Keratinocyte (primary cell): ENCODE measurements around the gene RTP1. TPM values are rescaled to one million over a fixed set of nuclear protein-coding genes. Genes with fewer than 3 reads are reported as not detected.

Experiments
- DNase-seq: peaks from one replicate; pipeline ENCODE4 v3.0.0-alpha.2; 2011; ENCODE audit warnings: low read depth, missing footprints, low spot score
- FAIRE-seq: peaks from 2 replicates; lab custom pipeline; 2011; peaks lifted over from hg19 to GRCh38; lab: Jason Lieb, UNC
- H2AFZ ChIP-seq: 2 replicates; pipeline ENCODE4 v1.6.0; 2012; ENCODE audit warnings: low read length, control low read depth, inconsistent platforms; ENCODE audit not compliant: control insufficient read depth
- H3K27ac ChIP-seq: 2 replicates; pipeline ENCODE4 v1.5.1; 2011; ENCODE audit warnings: low read length; ENCODE audit not compliant: control insufficient read depth, insufficient read depth
- H3K27me3 ChIP-seq: 3 replicates; pipeline ENCODE4 v1.6.0; 2011; ENCODE audit warnings: low read length; ENCODE audit not compliant: control insufficient read depth, insufficient read depth; ENCODE audit errors: extremely low read depth
- H3K36me3 ChIP-seq, 2 experiments: 2 replicates in 1 of 2; 3 replicates in 1 of 2; pipeline ENCODE4 v1.5.1; 2011; ENCODE audit warnings: low read length in 2 of 2, mild to moderate bottlenecking in 1 of 2; ENCODE audit not compliant: control insufficient read depth in 2 of 2, insufficient read depth in 2 of 2; ENCODE audit errors: extremely low read depth in 1 of 2
- H3K4me1 ChIP-seq: 3 replicates; pipeline ENCODE4 v1.5.1; 2011; ENCODE audit warnings: low read length; ENCODE audit not compliant: control insufficient read depth, insufficient read depth; ENCODE audit errors: extremely low read depth
- H3K4me2 ChIP-seq: 3 replicates; pipeline ENCODE4 v1.6.0; 2011; ENCODE audit warnings: low read depth, low read length; ENCODE audit not compliant: control insufficient read depth, insufficient read depth; ENCODE audit errors: extremely low read depth
- H3K4me3 ChIP-seq, 3 experiments: fragments of 200-600 bp in 1 of 3; sonication (generic) in 1 of 3; 2 replicates in 2 of 3; 3 replicates in 1 of 3; pipeline ENCODE4 v1.5.1; 2011 to 2016; ENCODE audit warnings: low read length in 3 of 3, mild to moderate bottlenecking in 3 of 3, control low read depth in 2 of 3, inconsistent platforms in 1 of 3, low read depth in 1 of 3, mixed read lengths in 1 of 3, mixed run types in 1 of 3, moderate library complexity in 1 of 3; ENCODE audit not compliant: control insufficient read depth in 2 of 3, insufficient read depth in 2 of 3; ENCODE audit errors: extremely low read depth in 1 of 3
- H3K79me2 ChIP-seq: 2 replicates; pipeline ENCODE4 v1.6.0; 2012; ENCODE audit warnings: low read length; ENCODE audit not compliant: control insufficient read depth, insufficient read depth
- H3K9ac ChIP-seq: 3 replicates; pipeline ENCODE4 v1.6.0; 2011; ENCODE audit warnings: low read length; ENCODE audit not compliant: control insufficient read depth, insufficient read depth; ENCODE audit errors: extremely low read depth
- H3K9me1 ChIP-seq: 3 replicates; pipeline ENCODE4 v1.6.0; 2011; ENCODE audit warnings: low read length; ENCODE audit not compliant: control insufficient read depth, insufficient read depth; ENCODE audit errors: extremely low read depth
- H3K9me3 ChIP-seq: 2 replicates; pipeline ENCODE4 v1.5.1; 2012; ENCODE audit warnings: low read depth, low read length; ENCODE audit not compliant: control insufficient read depth
- H4K20me1 ChIP-seq: 3 replicates; pipeline ENCODE4 v1.6.0; 2011; ENCODE audit warnings: low read length; ENCODE audit not compliant: control insufficient read depth, insufficient read depth; ENCODE audit errors: extremely low read depth
- EZH2 ChIP-seq: IDR thresholded peaks from one replicate; pipeline ENCODE4 v1.6.1; 2012; ENCODE audit warnings: inconsistent platforms, mild to moderate bottlenecking, low read length, moderate library complexity
- dilution Hi-C: fragments of 300-500 bp; cut with MboI; formaldehyde crosslinking; loops from one replicate; pipeline ENCODE4 v1.7.0; 2020; ENCODE audit warnings: low sequenced_read_pairs; ENCODE audit not compliant: extremely low pct_ligation_motif_present
- polyA plus RNA-seq, 5 experiments: library from polyadenylated mRNA; depleted of rRNA in 3 of 5; stranded (reverse) in 3 of 5; stranded (forward) in 1 of 5; unstranded in 1 of 5; fragments of >200 nt; gene quantifications; 1 replicate in 1 of 5; 2 replicates in 3 of 5; 3 replicates in 1 of 5; pipeline versions ENCODE4 v1.2.1 to v1.2.3, GENCODE V29; 2011 to 2012; ENCODE audit warnings: missing spikeins in 2 of 5, low read depth in 1 of 5, low replicate concordance in 1 of 5
- TF ChIP-seq, protein P1 (sequence below), 3 experiments: IDR thresholded peaks in 1 of 3; conservative IDR thresholded peaks in 1 of 3; optimal IDR thresholded peaks in 1 of 3; 2 replicates in 2 of 3; 3 replicates in 1 of 3; pipeline versions ENCODE3 to v1.5.1; 2011; ENCODE audit warnings: low read length in 3 of 3, mild to moderate bottlenecking in 3 of 3, moderate library complexity in 2 of 3, control low read depth in 1 of 3, inconsistent platforms in 1 of 3; ENCODE audit not compliant: insufficient read depth in 2 of 3; ENCODE audit errors: extremely low read depth in 1 of 3

The RTP1 gene
- polyA plus RNA-seq, 1 donor (not counting 4 experiments of a cell fraction or from before 2014, with no cell fraction given), result not detected

DNA sequence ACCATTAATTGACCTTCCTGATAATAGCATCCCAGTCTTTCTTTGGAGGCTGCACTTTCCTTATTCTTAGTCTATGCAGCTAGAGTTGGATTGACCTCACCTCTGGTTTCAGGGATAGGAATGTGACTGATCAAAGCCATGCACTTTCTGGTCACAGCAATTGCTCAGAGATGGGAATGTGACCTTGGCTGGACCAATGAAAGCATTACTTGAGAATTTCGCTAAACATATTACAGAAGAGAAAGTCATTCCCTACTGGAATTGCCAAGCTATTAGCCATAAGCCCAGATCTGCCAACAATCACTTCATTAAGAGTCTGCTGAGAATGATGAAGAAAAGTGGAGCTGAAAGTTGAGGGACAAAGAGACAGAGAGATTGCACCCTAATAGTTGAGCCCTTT is 32.7 kb downstream of the RTP1 start:
- no peaks in the 10 kb centered on the region for H3K9me3 ChIP-seq
- H3K4me1 ChIP-seq, result no peaks in the 10 kb centered on the region
- TF ChIP-seq, protein P1, sequence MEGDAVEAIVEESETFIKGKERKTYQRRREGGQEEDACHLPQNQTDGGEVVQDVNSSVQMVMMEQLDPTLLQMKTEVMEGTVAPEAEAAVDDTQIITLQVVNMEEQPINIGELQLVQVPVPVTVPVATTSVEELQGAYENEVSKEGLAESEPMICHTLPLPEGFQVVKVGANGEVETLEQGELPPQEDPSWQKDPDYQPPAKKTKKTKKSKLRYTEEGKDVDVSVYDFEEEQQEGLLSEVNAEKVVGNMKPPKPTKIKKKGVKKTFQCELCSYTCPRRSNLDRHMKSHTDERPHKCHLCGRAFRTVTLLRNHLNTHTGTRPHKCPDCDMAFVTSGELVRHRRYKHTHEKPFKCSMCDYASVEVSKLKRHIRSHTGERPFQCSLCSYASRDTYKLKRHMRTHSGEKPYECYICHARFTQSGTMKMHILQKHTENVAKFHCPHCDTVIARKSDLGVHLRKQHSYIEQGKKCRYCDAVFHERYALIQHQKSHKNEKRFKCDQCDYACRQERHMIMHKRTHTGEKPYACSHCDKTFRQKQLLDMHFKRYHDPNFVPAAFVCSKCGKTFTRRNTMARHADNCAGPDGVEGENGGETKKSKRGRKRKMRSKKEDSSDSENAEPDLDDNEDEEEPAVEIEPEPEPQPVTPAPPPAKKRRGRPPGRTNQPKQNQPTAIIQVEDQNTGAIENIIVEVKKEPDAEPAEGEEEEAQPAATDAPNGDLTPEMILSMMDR (optimal IDR thresholded peaks at IDR 0.05 in 1 of 3, IDR thresholded peaks at IDR 0.05 in 1 of 3, conservative IDR thresholded peaks at IDR 0.05 in 1 of 3; ENCODE audit: extremely low read depth in 1 of 3, insufficient read depth in 2 of 3, low read length in 3 of 3), result no peak
- TF ChIP-seq EZH2, result no peak
- H3K27ac ChIP-seq, result no peak overlapping the region
- dilution Hi-C loops, result no loop called here
- no peak overlapping the region for H2AFZ ChIP-seq
- no peak overlapping the region for H3K4me3 ChIP-seq
- H3K36me3 ChIP-seq, result no peaks in the 10 kb centered on the region
- no peaks in the 10 kb centered on the region for H4K20me1 ChIP-seq
- no peak overlapping the region for H3K4me2 ChIP-seq
- no peaks in the 10 kb centered on the region for H3K9me1 ChIP-seq
- H3K27me3 ChIP-seq, result peaks cover 14% of the 10 kb centered on the region
- FAIRE-seq (no peak), DNase-seq (no peak)
- H3K79me2 ChIP-seq, result no peaks in the 10 kb centered on the region
- no peak overlapping the region for H3K9ac ChIP-seq

DNA sequence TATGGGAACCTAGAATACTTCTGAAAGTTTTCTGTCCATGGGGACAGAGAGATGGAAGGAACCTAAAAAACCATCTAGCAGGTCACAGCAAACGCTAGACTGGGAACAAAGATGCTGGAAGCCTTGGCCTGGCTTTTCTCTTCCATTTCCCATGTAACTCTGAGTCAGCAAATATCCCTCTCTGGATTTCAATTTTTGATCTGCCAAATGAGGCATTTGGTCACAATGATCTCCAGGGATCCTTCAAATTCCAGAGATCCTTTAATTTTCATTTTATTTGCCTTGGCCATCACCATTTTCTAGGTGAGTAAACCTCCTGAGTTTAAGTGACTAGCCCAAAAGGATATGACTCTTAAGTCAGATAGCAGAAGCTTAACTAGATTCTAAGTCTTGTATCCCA is 39.7 kb downstream of the RTP1 start:
- Histone ChIP-seq H4K20me1 (no peaks in the 10 kb centered on the region), H3K79me2 (no peaks in the 10 kb centered on the region), H3K4me1 (no peaks in the 10 kb centered on the region), H3K9me3 (no peaks in the 10 kb centered on the region), H3K4me2 (no peak overlapping the region), H3K9ac (no peak overlapping the region), H3K27ac (no peak overlapping the region), H3K4me3 (no peak overlapping the region), H3K36me3 (no peaks in the 10 kb centered on the region), H3K9me1 (no peaks in the 10 kb centered on the region), H2AFZ (no peak overlapping the region), H3K27me3 (peaks cover 4% of the 10 kb centered on the region)
- dilution Hi-C loops, result no loop called here
- TF ChIP-seq EZH2, result no peak
- TF ChIP-seq, protein P1 (optimal IDR thresholded peaks at IDR 0.05 in 1 of 3, IDR thresholded peaks at IDR 0.05 in 1 of 3, conservative IDR thresholded peaks at IDR 0.05 in 1 of 3; ENCODE audit: extremely low read depth in 1 of 3, insufficient read depth in 2 of 3, low read length in 3 of 3), result no peak
- FAIRE-seq, result no peak
- DNase-seq, result no peak
